ENCODE measurements around the gene GSPT1.

The GSPT1 gene

DNA sequence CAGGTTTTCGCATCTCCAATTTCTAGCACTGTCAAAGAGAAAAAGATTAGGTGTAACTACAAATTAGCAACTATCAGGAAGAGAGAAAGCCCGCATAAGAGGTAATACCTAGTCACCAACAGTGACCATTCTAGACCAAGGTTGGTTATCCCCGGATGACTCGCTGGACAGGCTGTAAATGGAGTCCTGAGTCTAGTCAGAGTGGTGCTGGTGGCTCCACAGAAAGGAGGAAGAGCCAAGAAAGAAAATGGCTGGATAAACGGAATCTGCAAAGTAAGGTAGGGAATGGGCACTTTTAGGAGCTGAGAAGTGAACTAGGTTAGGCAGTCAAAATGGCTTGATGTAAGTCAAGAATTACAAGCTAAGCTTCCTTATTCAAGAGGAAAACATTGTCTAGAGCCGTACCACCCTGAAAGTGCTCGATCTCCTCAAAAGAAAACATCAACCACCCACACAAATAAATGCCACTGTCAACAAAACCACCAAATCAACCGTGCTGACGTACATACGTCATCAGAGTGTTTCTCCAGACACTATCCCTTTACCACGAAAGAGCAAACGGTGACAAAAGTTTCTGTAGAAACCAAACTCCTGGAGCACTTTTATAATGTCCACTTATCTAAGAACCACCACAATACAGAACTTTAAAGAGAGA is 2.2 kb downstream of the GSPT1 start:
- DNase-seq (ENCODE audit: low read depth in 2 of 2, low spot score in 1 of 2) = no peak

- DNase-seq (ENCODE audit: low read depth in 2 of 2, low spot score in 1 of 2) = no peak
Measured at GRCh38 chr16:11909653-11910545, 5.9 kb downstream of the GSPT1 start.

- DNase-seq (ENCODE audit: low read depth in 2 of 2, low spot score in 1 of 2) = no peak
Measured at GRCh38 chr16:11907160-11907970, 8.4 kb downstream of the GSPT1 start.

DNA sequence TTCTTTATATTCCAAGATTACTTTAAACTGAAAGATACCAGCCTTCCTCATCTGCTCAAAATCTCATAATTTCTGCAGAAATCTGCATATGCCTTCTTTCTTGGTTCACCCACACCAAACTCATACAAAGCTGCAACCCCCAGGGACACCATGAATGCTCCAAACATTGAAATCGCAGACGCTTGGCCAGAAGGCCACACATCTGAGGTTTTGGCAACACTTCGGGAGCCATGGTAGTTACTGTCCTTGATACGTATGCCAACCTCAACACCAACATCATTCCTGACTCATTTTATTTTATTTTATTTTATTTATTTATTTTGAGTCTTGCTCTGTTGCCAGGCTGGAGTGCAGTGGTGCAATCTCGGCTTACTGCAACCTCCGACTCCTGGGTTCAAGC is 11.8 kb downstream of the GSPT1 start:
- DNase-seq (ENCODE audit: low read depth in 2 of 2, low spot score in 1 of 2) = no peak

DNA sequence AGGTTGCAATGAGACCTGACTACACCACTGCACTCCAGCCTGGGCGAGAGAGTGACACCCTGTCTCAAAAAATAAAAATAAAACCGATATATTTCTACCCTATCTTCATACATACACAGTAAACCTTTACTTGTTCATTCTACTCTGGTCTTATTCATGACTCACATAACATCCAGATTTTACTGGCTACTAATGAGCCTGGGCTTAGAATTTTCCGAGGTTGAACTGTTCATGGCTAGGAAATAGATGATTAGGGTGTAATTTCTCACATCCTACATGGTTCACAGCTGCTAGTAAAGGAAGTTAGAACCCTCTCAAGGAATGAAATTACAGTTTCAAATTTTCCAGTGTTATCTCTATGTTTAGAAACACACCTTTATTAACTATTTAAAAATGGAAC is 14.7 kb downstream of the GSPT1 start:
- no peak for DNase-seq (ENCODE audit: low read depth in 2 of 2, low spot score in 1 of 2)

- no peak for DNase-seq (ENCODE audit: low read depth in 2 of 2, low spot score in 1 of 2)
Measured at GRCh38 chr16:11896486-11897176, 19.1 kb downstream of the GSPT1 start.

DNA sequence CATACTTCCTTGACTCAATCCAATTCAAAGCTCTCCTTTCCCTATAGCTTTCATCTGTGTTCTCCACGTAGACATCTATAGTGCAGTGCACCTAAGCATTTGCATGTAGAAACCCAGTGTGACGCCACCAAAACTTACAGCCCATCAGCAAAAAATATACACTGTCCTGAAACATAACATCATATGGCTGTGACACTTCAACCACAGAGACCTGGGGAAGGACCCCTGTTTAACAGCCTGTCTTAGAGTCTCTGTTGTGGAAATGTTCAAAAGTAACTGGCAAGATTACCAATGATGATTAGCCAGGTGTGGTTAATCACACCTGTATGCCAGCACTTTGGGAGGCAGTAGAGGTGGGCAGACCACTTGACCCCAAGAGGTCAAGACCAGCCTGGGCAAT is 22.2 kb downstream of the GSPT1 start:
- DNase-seq (ENCODE audit: low read depth in 2 of 2, low spot score in 1 of 2) = no peak

DNA sequence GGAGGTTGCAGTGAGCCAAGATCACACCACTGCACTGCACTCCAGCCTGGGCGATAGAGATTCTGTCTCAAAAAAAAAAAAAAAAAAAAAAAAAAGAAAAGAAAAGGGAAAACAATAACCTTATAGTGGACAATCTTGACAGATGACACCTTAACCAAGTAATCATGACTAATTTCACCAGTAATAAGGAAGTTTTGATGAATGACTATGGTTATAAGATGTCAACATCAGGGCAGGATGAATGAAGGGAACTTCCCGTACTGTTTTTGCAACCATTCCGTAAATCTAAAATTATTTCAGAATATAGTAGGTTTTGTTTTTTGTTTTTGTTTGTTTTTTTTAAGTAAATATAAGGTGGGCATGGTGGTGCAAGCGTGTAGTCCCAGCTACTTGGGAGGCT is 23.0 kb downstream of the GSPT1 start:
- no peak for DNase-seq (ENCODE audit: low read depth in 2 of 2, low spot score in 1 of 2)

DNA sequence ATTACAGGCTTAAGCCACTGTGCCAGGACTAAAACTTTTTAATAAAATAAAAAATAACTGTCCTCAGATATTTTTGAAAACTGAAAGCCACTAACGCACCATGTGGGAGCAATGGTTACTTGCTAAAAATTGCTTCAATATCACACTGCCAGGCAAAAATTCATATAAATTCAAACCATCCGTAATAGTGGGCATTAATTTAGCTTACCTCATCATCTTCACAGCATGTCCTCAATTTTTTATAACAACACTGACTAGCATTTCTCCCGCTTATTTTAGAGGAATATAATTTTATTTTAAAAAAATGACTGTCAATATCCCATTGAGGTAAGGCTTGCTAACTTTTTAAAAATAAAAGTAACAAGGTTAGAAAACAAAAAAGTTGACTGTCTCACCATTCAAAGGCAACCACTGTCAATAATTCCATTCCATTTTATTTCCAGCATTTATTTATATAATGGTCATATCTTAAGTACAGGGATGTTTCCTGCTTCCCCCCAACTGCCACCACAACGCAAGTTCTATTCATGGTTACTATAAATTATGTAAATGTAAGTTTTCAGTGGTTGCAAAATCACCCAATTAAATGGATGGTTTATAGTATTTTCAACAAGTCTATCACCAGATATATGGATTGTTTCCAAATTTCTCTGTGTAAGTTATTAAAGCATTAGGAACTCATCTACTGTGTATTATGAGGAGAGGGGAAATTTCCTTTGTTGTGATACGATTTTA is 25.4 kb downstream of the GSPT1 start:
- no peak for DNase-seq (ENCODE audit: low read depth in 2 of 2, low spot score in 1 of 2)

DNA sequence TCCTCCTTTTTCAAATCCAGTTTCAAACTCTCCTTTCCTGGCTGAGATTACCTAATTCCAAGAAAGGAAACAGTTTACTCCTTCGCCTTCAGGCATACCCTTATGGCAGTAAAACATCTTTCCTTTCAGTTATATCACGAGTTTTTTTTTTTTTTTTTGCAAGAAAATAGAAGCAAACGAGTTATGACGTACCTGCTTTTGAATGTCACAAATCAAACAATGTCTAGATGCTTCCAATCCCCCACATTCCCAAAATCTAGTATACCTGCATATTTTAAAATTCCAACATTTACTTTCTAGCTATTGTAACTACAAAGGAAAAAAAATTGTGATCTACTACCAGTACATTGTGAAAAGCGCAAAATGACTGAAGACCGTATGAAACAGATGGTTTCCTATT is 28.9 kb downstream of the GSPT1 start:
- no peak for DNase-seq (ENCODE audit: low read depth in 2 of 2, low spot score in 1 of 2)

DNA sequence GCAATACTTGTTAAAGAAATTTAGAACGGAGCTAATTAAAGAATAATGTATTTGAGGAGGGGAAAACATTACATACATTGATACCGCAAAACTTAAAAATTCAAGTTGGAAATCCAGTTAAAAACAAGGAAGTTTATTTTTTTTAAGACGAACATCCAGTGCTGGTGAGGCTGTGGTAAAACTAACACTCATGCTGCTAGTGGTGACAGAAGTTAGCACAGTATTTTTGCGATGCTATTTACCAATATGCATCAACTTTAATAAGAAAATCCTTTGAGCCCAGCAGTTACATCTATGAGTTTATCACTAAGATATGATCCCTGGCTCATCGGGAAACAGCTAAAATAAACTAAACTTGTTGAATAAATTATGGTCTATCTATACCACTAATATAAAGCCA is 31.7 kb downstream of the GSPT1 start:
- DNase-seq (ENCODE audit: low read depth in 2 of 2, low spot score in 1 of 2) = no peak

DNA sequence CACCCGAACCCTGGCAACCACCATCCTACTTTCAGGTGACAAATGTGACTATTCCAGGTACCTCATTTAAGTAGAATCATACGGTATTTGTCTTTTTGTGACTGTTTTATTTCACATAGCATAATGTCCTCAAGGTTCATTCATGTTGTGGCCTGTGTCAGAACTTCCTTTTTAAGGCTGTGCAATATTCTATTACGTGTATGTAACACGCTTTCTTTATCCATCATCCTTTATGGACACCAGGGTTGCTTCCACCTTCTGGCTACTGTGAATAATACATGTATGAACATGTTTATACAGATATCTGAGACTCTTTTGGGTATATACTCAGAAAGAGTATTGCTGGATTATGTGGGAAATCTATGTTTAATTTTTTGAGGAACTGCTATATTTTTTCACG is 35.7 kb downstream of the GSPT1 start:
- DNase-seq (ENCODE audit: low read depth in 2 of 2, low spot score in 1 of 2) = no peak

- no peak for DNase-seq (ENCODE audit: low read depth in 2 of 2, low spot score in 1 of 2)
Measured at GRCh38 chr16:11877374-11877773, 38.4 kb downstream of the GSPT1 start.

DNA sequence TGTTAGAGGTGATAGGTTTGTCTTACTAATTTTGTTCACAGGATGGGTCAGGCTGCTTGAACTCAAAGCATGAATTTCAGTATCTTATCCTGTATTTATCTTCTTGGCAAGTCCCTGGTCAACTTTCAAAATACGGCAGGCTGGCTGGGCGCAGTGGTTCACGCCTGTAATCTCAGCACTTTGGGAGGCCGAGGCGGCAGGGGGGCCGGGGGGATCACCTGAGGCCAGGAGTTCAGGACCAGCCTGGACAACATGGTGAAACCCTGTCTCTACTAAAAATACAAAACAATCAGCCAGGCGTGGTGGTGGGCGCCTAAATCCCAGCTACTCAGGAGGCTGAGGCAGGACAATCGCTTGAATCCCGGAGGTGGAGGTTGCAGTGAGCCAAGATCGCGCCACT is 39.5 kb downstream of the GSPT1 start:
- no peak for DNase-seq (ENCODE audit: low read depth in 2 of 2, low spot score in 1 of 2)

DNA sequence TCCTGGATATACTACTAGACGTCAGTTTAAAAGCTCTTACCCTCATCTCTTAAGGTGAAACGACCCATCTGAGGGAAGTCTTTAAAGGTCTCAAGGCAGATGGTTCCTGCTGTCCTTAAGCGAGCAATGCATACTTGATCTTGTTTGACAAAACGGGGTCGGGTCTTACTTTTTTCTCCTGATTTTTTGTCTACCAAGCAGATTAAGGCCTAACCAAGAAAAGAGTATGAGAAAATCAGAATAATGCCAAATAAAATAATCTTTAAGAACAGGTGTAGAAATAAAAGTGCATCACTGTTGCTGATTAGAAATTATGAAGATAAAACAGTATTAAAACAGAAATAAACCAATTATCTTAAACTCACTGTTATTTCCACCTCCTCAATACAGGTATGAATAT is 40.0 kb downstream of the GSPT1 start:
- no peak for DNase-seq (ENCODE audit: low read depth in 2 of 2, low spot score in 1 of 2)

DNA sequence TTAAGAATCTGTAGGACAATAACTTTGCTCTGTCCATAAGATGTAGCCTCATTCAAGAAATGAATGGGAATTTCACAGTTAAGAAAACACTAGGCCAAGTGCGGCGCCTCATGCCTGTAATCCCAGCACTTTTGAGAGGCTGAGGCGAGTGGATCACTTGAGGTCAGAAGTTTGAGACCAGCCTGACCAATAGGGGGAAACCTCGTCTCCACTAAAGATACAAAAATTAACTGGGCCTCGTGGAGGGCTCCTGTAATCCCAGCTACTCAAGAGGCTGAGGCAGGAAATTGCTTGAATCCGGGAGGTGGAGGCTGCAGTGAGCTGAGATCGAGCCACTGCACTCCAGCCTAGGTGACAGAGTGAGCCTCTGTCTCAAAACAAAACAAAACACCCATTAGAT is 44.6 kb downstream of the GSPT1 start:
- DNase-seq (ENCODE audit: low read depth in 2 of 2, low spot score in 1 of 2) = no peak

- DNase-seq (ENCODE audit: low read depth in 2 of 2, low spot score in 1 of 2) = no peak
Measured at GRCh38 chr16:11870399-11870798, 45.4 kb downstream of the GSPT1 start.

GRCh38 chr16:11869353-11870228 is 46.2 kb downstream of the GSPT1 start:
- DNase-seq (ENCODE audit: low read depth in 2 of 2, low spot score in 1 of 2) = no peak

DNA sequence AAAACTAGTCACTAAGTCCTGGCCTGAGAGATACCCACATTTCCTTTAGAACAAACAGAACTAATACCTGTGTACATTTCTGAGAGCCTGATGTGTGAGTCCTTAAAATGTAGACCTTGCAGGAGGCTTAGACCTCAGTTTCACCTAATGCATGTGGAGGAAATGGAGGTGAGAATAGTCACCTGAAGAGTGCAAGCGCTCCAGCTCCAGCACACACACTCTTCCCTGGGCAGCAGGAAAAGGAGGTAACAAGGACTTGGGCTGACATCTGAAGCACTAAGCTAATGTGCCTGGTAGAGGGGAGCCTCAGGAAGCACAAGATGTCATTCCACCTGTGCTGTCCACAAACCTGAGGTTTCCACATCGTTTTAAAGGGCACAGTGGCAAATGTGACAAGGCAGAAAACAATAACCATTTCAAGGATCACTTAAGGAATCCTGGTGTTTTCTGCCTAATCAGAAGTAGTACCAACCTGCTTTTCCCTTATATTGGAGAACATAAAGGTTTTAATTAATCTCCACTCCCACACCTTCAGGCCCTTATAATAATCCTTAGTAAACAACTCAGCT is 47.3 kb downstream of the GSPT1 start:
- DNase-seq (ENCODE audit: low read depth in 2 of 2, low spot score in 1 of 2) = no peak

Measured in stimulated activated CD8-positive, alpha-beta memory T cell treated with anti-CD3 and anti-CD28 coated beads, Interleukin-4, amount 100 ng/mL, for 1 hour (primary cell).